ENCODE results near the gene ZNF821.

Gene ZNF821, protein sequence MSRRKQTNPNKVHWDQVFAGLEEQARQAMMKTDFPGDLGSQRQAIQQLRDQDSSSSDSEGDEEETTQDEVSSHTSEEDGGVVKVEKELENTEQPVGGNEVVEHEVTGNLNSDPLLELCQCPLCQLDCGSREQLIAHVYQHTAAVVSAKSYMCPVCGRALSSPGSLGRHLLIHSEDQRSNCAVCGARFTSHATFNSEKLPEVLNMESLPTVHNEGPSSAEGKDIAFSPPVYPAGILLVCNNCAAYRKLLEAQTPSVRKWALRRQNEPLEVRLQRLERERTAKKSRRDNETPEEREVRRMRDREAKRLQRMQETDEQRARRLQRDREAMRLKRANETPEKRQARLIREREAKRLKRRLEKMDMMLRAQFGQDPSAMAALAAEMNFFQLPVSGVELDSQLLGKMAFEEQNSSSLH

DNA sequence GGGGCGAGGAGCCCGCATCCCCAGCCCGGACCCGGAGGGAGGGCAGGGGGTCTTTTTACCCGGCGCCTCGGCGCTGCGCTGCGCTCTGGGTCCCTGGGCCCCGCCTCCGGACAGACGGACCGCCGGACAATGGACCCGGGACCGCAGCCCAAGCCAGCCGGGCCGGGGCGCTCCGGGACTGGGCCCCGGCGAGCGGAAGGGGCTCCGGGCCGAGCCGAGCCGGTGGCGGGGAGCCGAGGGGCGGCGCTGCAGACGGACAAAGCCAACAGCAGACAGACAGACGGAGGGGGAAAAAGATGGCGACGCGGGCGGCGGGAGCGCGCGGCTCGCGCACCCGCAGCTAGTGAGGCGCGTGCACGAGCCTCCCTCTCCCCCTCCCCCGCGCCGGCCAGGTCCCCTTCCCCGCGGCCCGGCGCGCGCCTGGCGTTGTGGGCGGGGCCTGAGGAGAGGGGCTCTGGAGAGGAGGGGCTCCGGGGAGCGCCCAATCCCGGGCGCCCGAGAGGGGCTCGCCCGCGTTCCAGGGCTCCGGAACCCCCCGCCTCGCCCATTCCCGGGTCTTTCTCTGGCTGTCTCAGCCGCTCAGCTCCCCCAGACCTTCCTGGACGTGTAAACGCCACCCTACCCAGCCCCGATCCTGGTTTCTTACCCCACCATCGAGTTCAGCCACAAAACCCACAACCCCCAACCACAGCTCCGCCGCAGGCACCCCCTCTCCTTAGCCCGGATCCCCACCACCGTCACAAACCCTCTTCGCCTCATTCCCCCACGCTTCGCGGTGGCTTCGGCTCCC, at the start of gene ZNF821:
Gene ZNF821 (minus strand): TSS at position 334 of the 790 bp plus-strand sequence. CDS start 4,236 bp downstream, outside the sequence.
- peak within 1 kb of the TSS; percentile 69 for H3K4me3 ChIP-seq (ENCODE audit: low read depth, low read length)
- TF ChIP-seq CTCF (IDR thresholded peaks at IDR 0.05; ENCODE audit: control insufficient read depth, extremely low read depth, insufficient read depth), result no peak
- DNase-seq (ENCODE audit: low read depth), result no peak

DNA sequence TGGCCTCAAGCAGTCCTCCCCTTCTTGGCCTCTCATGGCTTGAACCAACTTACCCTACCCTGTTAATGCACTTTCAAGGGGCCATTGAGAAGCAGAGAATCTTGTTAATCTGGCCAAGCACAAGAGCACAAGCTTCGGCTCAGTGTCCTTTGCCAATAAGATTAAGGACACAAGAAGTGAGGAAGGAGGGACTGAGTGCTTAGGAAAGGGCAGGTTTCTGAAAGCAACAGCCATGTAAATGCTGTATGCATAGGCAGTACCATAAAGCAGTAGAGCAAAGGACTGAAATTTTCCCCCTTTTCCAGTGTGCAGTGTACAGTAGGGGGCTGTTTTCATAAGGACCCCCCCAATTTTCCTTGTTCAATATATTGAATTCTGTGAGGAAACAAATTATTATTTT, 49.0 kb upstream of the ZNF821 start:
- no peak overlapping the region for H3K4me3 ChIP-seq (ENCODE audit: low read depth, low read length)
- no peak for DNase-seq (ENCODE audit: low read depth)
- TF ChIP-seq CTCF (IDR thresholded peaks at IDR 0.05; ENCODE audit: control insufficient read depth, extremely low read depth, insufficient read depth), result no peak

- H3K4me3 ChIP-seq (ENCODE audit: low read depth, low read length), result no peak overlapping the region
- DNase-seq (ENCODE audit: low read depth), result no peak
- no peak for TF ChIP-seq CTCF (IDR thresholded peaks at IDR 0.05; ENCODE audit: control insufficient read depth, extremely low read depth, insufficient read depth)
Measured at GRCh38 chr16:71931599-71931998, 47.6 kb upstream of the ZNF821 start.

- H3K4me3 ChIP-seq (ENCODE audit: low read depth, low read length), result no peak overlapping the region
- no peak for TF ChIP-seq CTCF (IDR thresholded peaks at IDR 0.05; ENCODE audit: control insufficient read depth, extremely low read depth, insufficient read depth)
- DNase-seq (ENCODE audit: low read depth), result no peak
Measured at GRCh38 chr16:71931001-71931400, 47.0 kb upstream of the ZNF821 start.

GRCh38 chr16:71930013-71930563, 46.1 kb upstream of the ZNF821 start:
- DNase-seq (ENCODE audit: low read depth), result no peak
- TF ChIP-seq CTCF (IDR thresholded peaks at IDR 0.05; ENCODE audit: control insufficient read depth, extremely low read depth, insufficient read depth), result no peak
- no peak overlapping the region for H3K4me3 ChIP-seq (ENCODE audit: low read depth, low read length)

GRCh38 chr16:71929048-71929447, 45.1 kb upstream of the ZNF821 start:
- no peak for TF ChIP-seq CTCF (IDR thresholded peaks at IDR 0.05; ENCODE audit: control insufficient read depth, extremely low read depth, insufficient read depth)
- peak; percentile 8 for DNase-seq (ENCODE audit: low read depth)
- H3K4me3 ChIP-seq (ENCODE audit: low read depth, low read length), result no peak overlapping the region
